Thymus (tissue), 11 donors: ENCODE data around the gene CPEB3. TPM values are rescaled to one million over a fixed set of nuclear protein-coding genes. Genes with fewer than 3 reads are reported as not detected.
"Not testable (repeated sequence)": the region's sequence is repeated elsewhere in the genome, so short reads cannot be mapped to it uniquely, and the experiment has no call there.

Experiments used
- DNase-seq, 9 donors: peaks; one replicate each; pipeline ENCODE4 v3.0.0-alpha.2; 2013; ENCODE audit warnings: low spot score in 9 of 9, low read depth in 6 of 9, missing footprints in 1 of 9
- H3K27ac ChIP-seq, 2 donors: one replicate each; pipeline ENCODE4 v1.5.1; 2013; ENCODE audit warnings: control low read depth in 1 of 2, low read depth in 1 of 2, low read length in 1 of 2, mild to moderate bottlenecking in 1 of 2, moderate library complexity in 1 of 2
- H3K27me3 ChIP-seq, 2 donors: one replicate each; pipeline ENCODE4 v1.5.1; 2013; ENCODE audit warnings: low read length in 1 of 2; ENCODE audit not compliant: control insufficient read depth in 2 of 2, insufficient read depth in 1 of 2
- H3K36me3 ChIP-seq, 2 donors: one replicate each; pipeline ENCODE4 v1.5.1; 2013; ENCODE audit warnings: low read length in 1 of 2, mild to moderate bottlenecking in 1 of 2, moderate library complexity in 1 of 2; ENCODE audit not compliant: control insufficient read depth in 2 of 2, insufficient read depth in 2 of 2
- H3K4me1 ChIP-seq, 2 donors: one replicate each; pipeline ENCODE4 v1.5.1; 2013; ENCODE audit warnings: low read length in 2 of 2; ENCODE audit not compliant: control insufficient read depth in 2 of 2, insufficient read depth in 2 of 2
- H3K4me3 ChIP-seq, 2 donors: one replicate each; pipeline ENCODE4 v1.5.1; 2013; ENCODE audit warnings: low read length in 2 of 2, control low read depth in 1 of 2, mild to moderate bottlenecking in 1 of 2
- H3K9me3 ChIP-seq, 2 donors: one replicate each; pipeline ENCODE4 v1.5.1; 2013; ENCODE audit warnings: low read length in 1 of 2, mild to moderate bottlenecking in 1 of 2; ENCODE audit not compliant: control insufficient read depth in 2 of 2, insufficient read depth in 1 of 2
- WGBS: extraction: QIAGEN DNeasy Blood & Tissue Kit; methylation state at CpG from one replicate; pipeline ENCODE4 v1.1.7; 2013; 5-methylcytosine and 5-hydroxymethylcytosine counted together
- polyA plus RNA-seq: library from polyadenylated mRNA; stranded (reverse); fragments of 200-250 nt; gene quantifications from one replicate; pipeline ENCODE4 v1.2.3, GENCODE V29; 2013
- total RNA-seq: library from RNA; stranded (reverse); fragments of 120-200 nt; gene quantifications from one replicate; pipeline ENCODE4 v1.2.4, GENCODE V29; 2013
- donor health status: healthy.

CPEB3 gene
- total and polyA plus RNA-seq, 2 donors, result 0.76 to 1.8 TPM

DNA sequence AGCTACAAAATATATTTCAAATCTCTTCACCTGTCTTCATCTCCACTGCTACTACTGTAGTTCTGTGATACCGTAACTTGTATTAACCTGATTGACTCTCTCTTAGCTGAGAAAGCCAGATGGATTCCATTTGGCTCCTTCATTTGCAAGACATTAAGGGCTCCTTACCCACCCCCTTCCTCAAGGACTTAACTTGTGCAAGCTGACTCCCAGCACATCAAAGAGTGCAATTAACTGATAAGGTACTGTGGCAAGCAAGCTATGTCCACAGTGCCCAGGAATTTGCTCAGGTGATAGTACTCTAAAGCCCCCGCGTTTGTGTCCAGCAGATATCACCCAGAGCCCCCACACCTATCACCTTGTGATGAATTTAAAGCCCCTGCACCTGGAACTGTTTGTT, 257.8 kb downstream of the CPEB3 start:
- not testable (repeated sequence) for H3K9me3 ChIP-seq, H3K27me3 ChIP-seq, DNase-seq, H3K4me3 ChIP-seq, H3K27ac ChIP-seq, H3K4me1 ChIP-seq
- H3K36me3 ChIP-seq, result peaks cover 9 to 35% of the 10 kb centered on the region in 2 donors
- 97% methylated on average over 3 of the region's 3 CpGs for WGBS

DNA sequence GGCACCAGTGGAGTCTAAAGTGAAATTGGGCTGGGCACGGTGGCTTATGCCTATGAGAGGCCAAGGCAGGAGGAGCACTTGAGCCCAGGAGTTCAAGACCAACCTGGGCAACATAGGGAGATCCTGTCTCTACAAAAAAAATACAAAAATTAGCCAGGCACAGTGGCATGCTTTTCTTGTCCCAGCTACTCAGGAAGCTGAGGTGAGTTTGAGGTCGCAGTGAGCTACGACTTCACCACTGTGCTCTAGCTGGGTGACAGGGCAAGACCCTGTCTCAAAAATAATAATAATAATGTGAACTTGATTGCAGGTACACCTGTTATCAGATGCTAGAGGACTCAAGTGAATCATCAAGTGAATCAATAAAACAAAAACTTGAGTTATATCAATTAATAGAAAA, 259.3 kb downstream of the CPEB3 start:
- H3K27ac ChIP-seq, result no peak overlapping the region
- peaks cover 18 to 44% of the 10 kb centered on the region in 2 donors for H3K36me3 ChIP-seq
- H3K4me3 ChIP-seq, result no peak overlapping the region
- no peaks in the 10 kb centered on the region for H3K27me3 ChIP-seq
- no peak for DNase-seq
- no peaks in the 10 kb centered on the region for H3K4me1 ChIP-seq
- WGBS, result 84% methylated on average over 3 of the region's 3 CpGs
- no peaks in the 10 kb centered on the region for H3K9me3 ChIP-seq

DNA sequence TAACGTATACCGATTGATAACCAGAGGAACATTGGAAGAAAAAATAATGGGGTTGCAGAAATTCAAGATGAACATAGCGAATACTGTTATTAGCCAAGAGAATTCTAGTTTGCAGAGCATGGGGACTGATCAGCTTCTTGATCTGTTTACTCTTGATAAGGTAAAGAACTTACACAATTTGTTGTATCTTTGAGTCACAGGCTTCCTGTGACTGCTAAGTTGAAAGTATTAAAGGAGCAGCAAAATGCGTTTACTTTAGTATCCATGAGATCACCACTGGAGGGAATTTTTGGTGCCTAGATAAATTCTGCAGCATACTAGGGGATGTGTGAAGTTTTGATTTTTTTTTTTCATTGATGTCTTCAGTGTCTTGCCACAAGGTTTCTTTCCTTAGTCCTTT, 263.7 kb downstream of the CPEB3 start:
- Histone ChIP-seq H3K36me3 (peaks cover 30 to 67% of the 10 kb centered on the region in 2 donors), H3K27me3 (no peaks in the 10 kb centered on the region), H3K27ac (no peak overlapping the region), H3K4me1 (no peaks in the 10 kb centered on the region), H3K4me3 (no peak overlapping the region), H3K9me3 (no peaks in the 10 kb centered on the region)
- WGBS, result 98% methylated on average over 4 of the region's 4 CpGs
- no peak for DNase-seq

DNA sequence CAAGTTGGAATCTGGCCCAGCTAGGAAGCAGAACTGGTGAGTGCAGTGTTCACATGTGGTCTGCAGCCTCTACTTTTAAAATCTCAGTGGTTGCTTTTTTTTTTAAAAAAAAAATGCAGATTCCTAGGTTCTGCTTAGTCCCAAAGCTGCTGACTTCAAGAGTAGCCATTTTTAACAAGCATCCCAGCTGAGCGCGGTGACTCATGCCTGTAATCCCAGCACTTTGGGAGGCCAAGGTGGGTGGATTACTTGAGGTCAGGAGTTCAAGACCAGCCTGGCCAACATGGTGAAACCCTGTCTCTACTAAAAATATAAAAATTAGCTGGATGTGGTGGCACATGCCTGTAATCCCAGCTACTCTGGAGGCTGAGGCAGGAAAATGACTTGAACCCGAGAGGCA, 265.5 kb downstream of the CPEB3 start:
- H3K4me3 ChIP-seq, H3K27me3 ChIP-seq, H3K27ac ChIP-seq, DNase-seq, H3K9me3 ChIP-seq, H3K4me1 ChIP-seq: not testable (repeated sequence)
- H3K36me3 ChIP-seq, result peaks cover 24 to 67% of the 10 kb centered on the region in 2 donors
- 99% methylated on average over 3 of the region's 3 CpGs for WGBS

DNA sequence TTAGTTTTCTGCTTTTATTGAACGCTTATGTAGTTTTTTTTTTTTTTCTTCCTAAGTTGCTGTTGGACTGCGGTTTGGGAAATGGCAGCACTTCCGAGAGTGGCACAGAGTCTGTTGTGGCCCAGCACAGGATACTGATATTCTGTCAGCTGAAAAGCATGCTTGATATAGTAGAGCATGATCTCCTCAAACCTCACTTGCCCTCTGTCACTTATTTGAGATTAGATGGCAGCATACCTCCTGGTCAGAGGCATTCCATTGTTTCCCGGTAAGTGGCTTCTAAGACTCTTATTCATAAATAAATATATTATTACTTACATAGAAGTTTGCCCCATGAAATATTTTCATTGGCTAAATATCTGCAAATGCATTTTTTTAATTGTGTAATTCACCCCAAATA, 266.2 kb downstream of the CPEB3 start:
- Histone ChIP-seq H3K36me3 (peaks cover 24 to 67% of the 10 kb centered on the region in 2 donors), H3K4me3 (no peak overlapping the region)

DNA sequence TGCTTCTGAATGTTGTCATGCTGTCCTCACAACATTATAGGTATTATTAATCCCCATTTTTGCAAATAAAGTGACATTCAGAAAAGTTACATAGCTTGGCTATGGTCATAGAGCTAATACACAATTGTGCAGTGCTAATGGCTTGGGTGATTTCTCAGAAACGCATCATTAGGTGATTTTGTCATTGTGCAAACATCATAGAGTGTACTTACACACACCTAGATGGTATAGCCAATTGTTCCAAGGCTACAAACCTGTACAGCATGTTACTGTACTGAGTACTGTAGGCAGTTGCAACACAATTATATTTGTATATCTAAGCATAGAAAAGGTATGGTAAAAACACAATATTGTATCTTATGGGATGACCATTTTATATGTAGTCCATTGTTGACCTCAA, 276.3 kb downstream of the CPEB3 start:
- no peaks in the 10 kb centered on the region for H3K27me3 ChIP-seq
- no peaks in the 10 kb centered on the region for H3K4me1 ChIP-seq
- H3K27ac ChIP-seq, result no peak overlapping the region
- H3K9me3 ChIP-seq, result no peaks in the 10 kb centered on the region
- WGBS, result 97% methylated on average over 1 of the region's 1 CpG
- no peak overlapping the region for H3K4me3 ChIP-seq
- peaks cover 16 to 72% of the 10 kb centered on the region in 2 donors for H3K36me3 ChIP-seq
- no peak for DNase-seq

More for the DNA sequence above, 266.2 kb downstream of the CPEB3 start:
- H3K9me3 ChIP-seq, result no peaks in the 10 kb centered on the region
- no peaks in the 10 kb centered on the region for H3K4me1 ChIP-seq
- WGBS, result 98% methylated on average over 4 of the region's 4 CpGs
- no peak overlapping the region for H3K27ac ChIP-seq
- H3K27me3 ChIP-seq, result no peaks in the 10 kb centered on the region
- no peak for DNase-seq

DNA sequence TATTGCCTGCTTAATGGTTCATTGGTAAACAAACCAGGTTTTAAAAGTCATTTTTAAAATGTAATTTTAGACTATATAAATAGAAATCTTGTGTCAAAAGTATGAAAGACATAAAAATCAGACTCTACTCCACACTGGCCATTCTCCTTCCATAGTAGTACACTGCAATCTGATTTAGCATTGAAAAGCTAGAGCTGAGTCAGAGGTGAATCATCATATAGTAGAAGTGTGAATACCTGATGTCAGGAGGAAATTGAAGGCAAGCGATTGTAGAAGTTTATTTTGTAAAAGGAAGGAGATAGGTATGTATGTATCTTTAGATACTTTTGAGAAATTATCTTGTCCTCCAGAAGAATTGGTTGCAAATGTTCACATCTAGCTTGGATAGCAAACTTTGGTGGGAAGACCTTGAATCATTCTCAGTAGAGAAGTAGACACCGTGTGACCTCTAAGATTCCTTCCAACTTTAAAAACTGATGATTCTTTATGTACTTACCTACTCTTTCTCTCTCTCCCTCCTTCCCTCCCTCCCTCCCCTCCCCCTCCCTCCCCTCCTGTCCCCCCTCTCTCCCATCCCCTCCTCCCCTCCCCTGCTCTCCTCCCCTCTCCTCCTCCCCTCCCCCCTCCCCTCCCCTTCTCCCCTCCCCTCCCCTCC, 279.2 kb downstream of the CPEB3 start:
- 99% methylated on average over 2 of the region's 2 CpGs for WGBS
- Histone ChIP-seq H3K36me3 (peaks cover 15 to 63% of the 10 kb centered on the region in 2 donors), H3K27me3 (no peaks in the 10 kb centered on the region), H3K9me3 (no peaks in the 10 kb centered on the region), H3K4me1 (no peaks in the 10 kb centered on the region), H3K4me3 (no peak overlapping the region), H3K27ac (no peak overlapping the region)
- no peak for DNase-seq

DNA sequence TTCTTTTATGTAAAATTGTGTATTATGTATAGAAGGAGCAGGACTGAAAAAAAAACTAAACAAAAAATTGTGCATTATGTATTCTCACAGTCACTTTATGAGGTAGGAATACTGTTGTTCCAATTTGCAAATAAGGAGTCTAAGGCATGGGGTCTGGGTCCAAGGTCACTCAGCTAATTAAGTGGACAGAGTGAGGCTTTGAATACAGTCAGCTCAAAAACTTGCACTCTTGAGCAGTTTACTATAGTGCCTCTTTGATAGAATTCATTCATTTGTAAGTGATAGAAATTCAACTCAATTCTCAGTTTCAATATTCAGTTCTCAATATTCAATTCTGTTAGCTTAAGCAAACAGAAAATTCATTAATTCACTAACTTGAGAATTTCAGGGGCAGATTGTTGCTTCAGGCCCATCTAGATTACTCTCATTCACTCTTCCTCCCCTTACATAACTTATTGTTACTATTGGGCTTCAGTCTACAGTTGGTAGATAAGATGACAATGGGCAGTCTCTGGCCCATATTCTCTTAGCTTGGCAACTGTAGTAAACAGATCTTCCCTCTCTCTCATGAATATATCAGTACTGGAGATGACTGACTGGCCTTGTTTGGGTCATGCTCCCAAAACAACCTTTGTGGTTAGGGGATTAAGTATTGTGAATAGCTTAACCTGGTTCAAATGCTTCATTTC, 280.7 kb downstream of the CPEB3 start:
- no peak for DNase-seq
- peaks cover 18 to 60% of the 10 kb centered on the region in 2 donors for H3K36me3 ChIP-seq
- H3K27ac ChIP-seq, result no peak overlapping the region
- no peaks in the 10 kb centered on the region for H3K27me3 ChIP-seq
- no peaks in the 10 kb centered on the region for H3K4me1 ChIP-seq
- no peak overlapping the region for H3K4me3 ChIP-seq
- no peaks in the 10 kb centered on the region for H3K9me3 ChIP-seq

DNA sequence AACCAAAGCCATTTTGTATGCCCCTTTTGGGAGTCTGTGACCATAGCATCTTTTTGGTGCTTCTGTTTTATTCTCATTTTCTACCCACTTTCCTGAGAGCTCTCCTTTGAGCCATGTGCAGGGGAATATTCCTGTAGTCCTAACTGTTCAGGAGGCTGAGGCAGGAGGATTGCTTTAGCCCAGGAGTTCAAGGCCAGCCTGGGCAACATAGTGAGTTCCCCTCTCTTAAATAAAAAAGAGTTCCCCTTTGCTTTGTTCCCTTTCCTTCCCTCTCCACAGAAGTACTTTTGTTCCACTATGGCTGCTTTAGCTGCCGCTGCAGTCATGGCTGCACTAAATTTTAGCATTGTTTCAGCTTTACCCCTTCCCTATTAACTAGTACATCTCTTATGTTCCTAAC, 281.4 kb downstream of the CPEB3 start:
- Histone ChIP-seq H3K4me3 (no peak overlapping the region), H3K4me1 (no peaks in the 10 kb centered on the region), H3K36me3 (peaks cover 21 to 56% of the 10 kb centered on the region in 2 donors), H3K9me3 (no peaks in the 10 kb centered on the region), H3K27ac (no peak overlapping the region), H3K27me3 (no peaks in the 10 kb centered on the region)
- WGBS, result 98% methylated on average over 1 of the region's 1 CpG
- no peak for DNase-seq
